Measurements from ENCODE around the gene CLCN6. TPM values are rescaled to one million over a fixed set of nuclear protein-coding genes. Genes with fewer than 3 reads are reported as not detected.

The CLCN6 gene
- total and polyA plus RNA-seq, 2 of the 13 experiments (the other 11 are each of a cell fraction or from before 2014, with no cell fraction given): 14.9 to 19.3 TPM

DNA sequence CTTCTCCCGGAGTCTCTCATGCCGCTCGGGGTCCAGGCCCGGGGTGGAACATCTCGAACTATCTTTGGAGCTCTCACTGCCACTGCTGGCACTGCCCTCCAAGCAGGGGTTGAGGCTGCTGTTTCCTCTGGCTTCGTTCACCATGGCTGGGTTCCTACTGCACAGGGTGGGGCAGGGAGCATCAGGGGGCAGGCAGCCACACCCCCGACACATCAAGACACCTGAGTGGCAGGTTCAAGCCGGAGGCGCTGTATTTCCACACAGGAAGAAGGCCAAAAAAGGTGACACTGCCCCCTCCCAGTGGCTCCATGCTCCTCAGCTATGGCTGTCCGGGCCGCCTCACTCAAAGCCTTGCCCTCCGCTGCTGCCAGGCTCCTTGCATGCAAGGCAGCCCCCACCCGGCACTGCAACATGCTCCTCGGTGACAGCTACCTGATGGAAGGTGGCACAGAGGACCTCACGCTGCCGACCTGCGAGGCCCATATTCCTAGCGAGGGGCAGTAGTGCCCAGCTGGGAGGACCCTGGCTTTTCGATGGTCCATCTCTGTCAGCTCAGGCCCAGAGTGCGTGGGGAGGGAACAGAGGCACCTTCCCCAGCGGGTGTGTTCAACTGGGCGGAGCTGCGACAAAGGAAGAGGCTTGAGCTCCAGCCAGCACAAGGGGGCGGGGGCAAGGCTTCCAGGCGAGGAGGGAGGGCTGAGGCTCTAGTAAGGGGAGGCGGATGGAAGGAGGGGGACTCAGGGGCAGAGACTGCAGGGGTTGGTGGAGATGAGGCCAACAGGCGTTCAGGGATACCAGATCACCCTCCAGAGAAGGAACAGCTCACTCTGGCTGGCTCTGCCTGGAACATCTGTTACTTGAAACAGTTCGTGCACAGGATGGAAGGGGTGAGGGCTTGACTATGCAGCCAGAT lies 2.8 kb upstream of the CLCN6 start (continued):
- TF ChIP-seq, protein P1, sequence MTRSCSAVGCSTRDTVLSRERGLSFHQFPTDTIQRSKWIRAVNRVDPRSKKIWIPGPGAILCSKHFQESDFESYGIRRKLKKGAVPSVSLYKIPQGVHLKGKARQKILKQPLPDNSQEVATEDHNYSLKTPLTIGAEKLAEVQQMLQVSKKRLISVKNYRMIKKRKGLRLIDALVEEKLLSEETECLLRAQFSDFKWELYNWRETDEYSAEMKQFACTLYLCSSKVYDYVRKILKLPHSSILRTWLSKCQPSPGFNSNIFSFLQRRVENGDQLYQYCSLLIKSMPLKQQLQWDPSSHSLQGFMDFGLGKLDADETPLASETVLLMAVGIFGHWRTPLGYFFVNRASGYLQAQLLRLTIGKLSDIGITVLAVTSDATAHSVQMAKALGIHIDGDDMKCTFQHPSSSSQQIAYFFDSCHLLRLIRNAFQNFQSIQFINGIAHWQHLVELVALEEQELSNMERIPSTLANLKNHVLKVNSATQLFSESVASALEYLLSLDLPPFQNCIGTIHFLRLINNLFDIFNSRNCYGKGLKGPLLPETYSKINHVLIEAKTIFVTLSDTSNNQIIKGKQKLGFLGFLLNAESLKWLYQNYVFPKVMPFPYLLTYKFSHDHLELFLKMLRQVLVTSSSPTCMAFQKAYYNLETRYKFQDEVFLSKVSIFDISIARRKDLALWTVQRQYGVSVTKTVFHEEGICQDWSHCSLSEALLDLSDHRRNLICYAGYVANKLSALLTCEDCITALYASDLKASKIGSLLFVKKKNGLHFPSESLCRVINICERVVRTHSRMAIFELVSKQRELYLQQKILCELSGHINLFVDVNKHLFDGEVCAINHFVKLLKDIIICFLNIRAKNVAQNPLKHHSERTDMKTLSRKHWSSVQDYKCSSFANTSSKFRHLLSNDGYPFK (CRISPR knock-in tag; IDR thresholded peaks at IDR 0.05; ENCODE audit: borderline replicate concordance): no peak
- TF ChIP-seq ZMYM4 (CRISPR knock-in tag; IDR thresholded peaks at IDR 0.05) (peak; percentile 52; the same call in 1 of the 2 replicates), SAP130 (CRISPR knock-in tag; IDR thresholded peaks at IDR 0.05; ENCODE audit: low read depth) (peak; percentile 56; the same call in 1 of the 2 replicates), HDAC1 (CRISPR knock-in tag; IDR thresholded peaks at IDR 0.05) (no peak; the same call in 1 of the 2 replicates), ATF7-NPFF (CRISPR knock-in tag; IDR thresholded peaks at IDR 0.05; ENCODE audit: low read depth) (no peak), ZNF350 (CRISPR knock-in tag; IDR thresholded peaks at IDR 0.05; ENCODE audit: borderline replicate concordance, low read depth) (peak; percentile 54; the same call in 1 of the 2 replicates), ZNF501 (CRISPR knock-in tag; IDR thresholded peaks at IDR 0.05) (peak; percentile 47; the same call in 1 of the 2 replicates), ZNF558 (CRISPR knock-in tag; IDR thresholded peaks at IDR 0.05; ENCODE audit: borderline replicate concordance) (no peak), ZFX (CRISPR knock-in tag; IDR thresholded peaks at IDR 0.05; ENCODE audit: low read depth) (peak; percentile 27; the same call in 1 of the 2 replicates), PRPF4 (IDR thresholded peaks at IDR 0.05; ENCODE audit: low read depth, low read length, poor library complexity, severe bottlenecking) (no peak), ZNF317 (CRISPR knock-in tag; IDR thresholded peaks at IDR 0.05) (no peak), ZKSCAN1 (IDR thresholded peaks at IDR 0.05; ENCODE audit: low read length) (no peak), ATF1 (CRISPR knock-in tag; IDR thresholded peaks at IDR 0.05) (no peak), TBX2 (CRISPR knock-in tag; IDR thresholded peaks at IDR 0.05; ENCODE audit: borderline replicate concordance) (no peak), SMAD3 (CRISPR knock-in tag; IDR thresholded peaks at IDR 0.05) (no peak), ESRRA (CRISPR knock-in tag; IDR thresholded peaks at IDR 0.05; ENCODE audit: low read depth) (no peak)
- TF ChIP-seq, protein P2, sequence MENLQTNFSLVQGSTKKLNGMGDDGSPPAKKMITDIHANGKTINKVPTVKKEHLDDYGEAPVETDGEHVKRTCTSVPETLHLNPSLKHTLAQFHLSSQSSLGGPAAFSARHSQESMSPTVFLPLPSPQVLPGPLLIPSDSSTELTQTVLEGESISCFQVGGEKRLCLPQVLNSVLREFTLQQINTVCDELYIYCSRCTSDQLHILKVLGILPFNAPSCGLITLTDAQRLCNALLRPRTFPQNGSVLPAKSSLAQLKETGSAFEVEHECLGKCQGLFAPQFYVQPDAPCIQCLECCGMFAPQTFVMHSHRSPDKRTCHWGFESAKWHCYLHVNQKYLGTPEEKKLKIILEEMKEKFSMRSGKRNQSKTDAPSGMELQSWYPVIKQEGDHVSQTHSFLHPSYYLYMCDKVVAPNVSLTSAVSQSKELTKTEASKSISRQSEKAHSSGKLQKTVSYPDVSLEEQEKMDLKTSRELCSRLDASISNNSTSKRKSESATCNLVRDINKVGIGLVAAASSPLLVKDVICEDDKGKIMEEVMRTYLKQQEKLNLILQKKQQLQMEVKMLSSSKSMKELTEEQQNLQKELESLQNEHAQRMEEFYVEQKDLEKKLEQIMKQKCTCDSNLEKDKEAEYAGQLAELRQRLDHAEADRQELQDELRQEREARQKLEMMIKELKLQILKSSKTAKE (CRISPR knock-in tag; IDR thresholded peaks at IDR 0.05; ENCODE audit: borderline replicate concordance): no peak
- TF ChIP-seq, protein P3, sequence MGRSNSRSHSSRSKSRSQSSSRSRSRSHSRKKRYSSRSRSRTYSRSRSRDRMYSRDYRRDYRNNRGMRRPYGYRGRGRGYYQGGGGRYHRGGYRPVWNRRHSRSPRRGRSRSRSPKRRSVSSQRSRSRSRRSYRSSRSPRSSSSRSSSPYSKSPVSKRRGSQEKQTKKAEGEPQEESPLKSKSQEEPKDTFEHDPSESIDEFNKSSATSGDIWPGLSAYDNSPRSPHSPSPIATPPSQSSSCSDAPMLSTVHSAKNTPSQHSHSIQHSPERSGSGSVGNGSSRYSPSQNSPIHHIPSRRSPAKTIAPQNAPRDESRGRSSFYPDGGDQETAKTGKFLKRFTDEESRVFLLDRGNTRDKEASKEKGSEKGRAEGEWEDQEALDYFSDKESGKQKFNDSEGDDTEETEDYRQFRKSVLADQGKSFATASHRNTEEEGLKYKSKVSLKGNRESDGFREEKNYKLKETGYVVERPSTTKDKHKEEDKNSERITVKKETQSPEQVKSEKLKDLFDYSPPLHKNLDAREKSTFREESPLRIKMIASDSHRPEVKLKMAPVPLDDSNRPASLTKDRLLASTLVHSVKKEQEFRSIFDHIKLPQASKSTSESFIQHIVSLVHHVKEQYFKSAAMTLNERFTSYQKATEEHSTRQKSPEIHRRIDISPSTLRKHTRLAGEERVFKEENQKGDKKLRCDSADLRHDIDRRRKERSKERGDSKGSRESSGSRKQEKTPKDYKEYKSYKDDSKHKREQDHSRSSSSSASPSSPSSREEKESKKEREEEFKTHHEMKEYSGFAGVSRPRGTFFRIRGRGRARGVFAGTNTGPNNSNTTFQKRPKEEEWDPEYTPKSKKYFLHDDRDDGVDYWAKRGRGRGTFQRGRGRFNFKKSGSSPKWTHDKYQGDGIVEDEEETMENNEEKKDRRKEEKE (IDR thresholded peaks at IDR 0.05): no peak
- TF ChIP-seq, protein P4, sequence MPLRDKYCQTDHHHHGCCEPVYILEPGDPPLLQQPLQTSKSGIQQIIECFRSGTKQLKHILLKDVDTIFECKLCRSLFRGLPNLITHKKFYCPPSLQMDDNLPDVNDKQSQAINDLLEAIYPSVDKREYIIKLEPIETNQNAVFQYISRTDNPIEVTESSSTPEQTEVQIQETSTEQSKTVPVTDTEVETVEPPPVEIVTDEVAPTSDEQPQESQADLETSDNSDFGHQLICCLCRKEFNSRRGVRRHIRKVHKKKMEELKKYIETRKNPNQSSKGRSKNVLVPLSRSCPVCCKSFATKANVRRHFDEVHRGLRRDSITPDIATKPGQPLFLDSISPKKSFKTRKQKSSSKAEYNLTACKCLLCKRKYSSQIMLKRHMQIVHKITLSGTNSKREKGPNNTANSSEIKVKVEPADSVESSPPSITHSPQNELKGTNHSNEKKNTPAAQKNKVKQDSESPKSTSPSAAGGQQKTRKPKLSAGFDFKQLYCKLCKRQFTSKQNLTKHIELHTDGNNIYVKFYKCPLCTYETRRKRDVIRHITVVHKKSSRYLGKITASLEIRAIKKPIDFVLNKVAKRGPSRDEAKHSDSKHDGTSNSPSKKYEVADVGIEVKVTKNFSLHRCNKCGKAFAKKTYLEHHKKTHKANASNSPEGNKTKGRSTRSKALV (CRISPR knock-in tag; IDR thresholded peaks at IDR 0.05): no peak

Measured in HepG2 (cell line).